Endothelial cell of umbilical vein (primary cell): Measurements from ENCODE around the gene KAT6B. TPM values are rescaled to one million over a fixed set of nuclear protein-coding genes. Genes with fewer than 3 reads are reported as not detected.

Source experiments
- BruUV-seq: library from RNA; stranded (reverse); fragments of 400-500 nt; replicated peaks from 2 replicates; lab custom pipeline; 2021; lab: Mats Ljungman, UMichigan
- CTCF ChIA-PET: fragments of 300-600, 350-600 bp; sonication (Branson Sonifier 250); formaldehyde crosslinking; loops from one replicate; lab custom pipeline; 2021; ENCODE audit warnings: antibody characterized with exemption, inconsistent platforms; lab: Charles Lee
- POLR2A ChIA-PET: fragments of 300-600, 350-600 bp; sonication (Branson Sonifier 250); formaldehyde crosslinking; loops from one replicate; lab custom pipeline; 2021; ENCODE audit warnings: antibody characterized with exemption, inconsistent platforms; lab: Charles Lee
- DNase-seq: peaks from one replicate; pipeline ENCODE4 v3.0.0-alpha.2; 2011; ENCODE audit warnings: low read depth, low spot score
- FAIRE-seq: peaks from 2 replicates; lab custom pipeline; 2011; peaks lifted over from hg19 to GRCh38; lab: Jason Lieb, UNC
- H2AFZ ChIP-seq: 2 replicates; pipeline ENCODE4 v1.6.0; 2012; ENCODE audit warnings: low read depth, low read length, control low read depth, inconsistent platforms
- H3K27ac ChIP-seq: 2 replicates; pipeline ENCODE4 v1.5.1; 2011; ENCODE audit warnings: low read depth, mild to moderate bottlenecking, control low read depth, low read length, moderate library complexity; ENCODE audit not compliant: insufficient read depth
- H3K27me3 ChIP-seq, 2 experiments: 2 replicates each; pipeline versions ENCODE4 v1.6.0 to v1.6.1; 2011; ENCODE audit warnings: low read length in 2 of 2, mixed read lengths in 1 of 2; ENCODE audit not compliant: control insufficient read depth in 2 of 2, insufficient read depth in 2 of 2
- H3K36me3 ChIP-seq, 2 experiments: 2 replicates in 1 of 2; 3 replicates in 1 of 2; pipeline ENCODE4 v1.5.1; 2011; ENCODE audit warnings: low read length in 2 of 2, mild to moderate bottlenecking in 1 of 2, moderate library complexity in 1 of 2; ENCODE audit not compliant: control insufficient read depth in 2 of 2, insufficient read depth in 2 of 2; ENCODE audit errors: extremely low read depth in 1 of 2
- H3K4me1 ChIP-seq: 3 replicates; pipeline ENCODE4 v1.5.1; 2011; ENCODE audit warnings: mild to moderate bottlenecking, low read length; ENCODE audit not compliant: control insufficient read depth, insufficient read depth; ENCODE audit errors: extremely low read depth
- H3K4me2 ChIP-seq: 2 replicates; pipeline ENCODE4 v1.6.1; 2011; ENCODE audit warnings: low read length, control low read depth, mixed read lengths; ENCODE audit not compliant: insufficient read depth
- H3K4me3 ChIP-seq, 3 experiments: fragments of 200-600 bp in 1 of 3; sonication (generic), shearing (Covaris generic) in 1 of 3; replicated peaks in 1 of 3; 2 replicates each; pipeline ENCODE4 v1.5.1; 2011 to 2016; ENCODE audit warnings: control low read depth in 3 of 3, low read length in 3 of 3, mild to moderate bottlenecking in 2 of 3, inconsistent platforms in 1 of 3, low read depth in 1 of 3, moderate library complexity in 1 of 3; ENCODE audit not compliant: insufficient read depth in 1 of 3
- H3K79me2 ChIP-seq: 2 replicates; pipeline ENCODE4 v1.6.0; 2012; ENCODE audit warnings: low read length, inconsistent platforms; ENCODE audit not compliant: control insufficient read depth, insufficient read depth
- H3K9ac ChIP-seq: replicated peaks from 2 replicates; pipeline ENCODE3; 2011; ENCODE audit warnings: low read length, control low read depth; ENCODE audit not compliant: insufficient read depth; ENCODE audit errors: extremely low read depth
- H3K9me1 ChIP-seq: replicated peaks from 3 replicates; pipeline ENCODE4 v1.6.0; 2011; ENCODE audit warnings: mild to moderate bottlenecking, low read length; ENCODE audit not compliant: control insufficient read depth, insufficient read depth; ENCODE audit errors: extremely low read depth
- H3K9me3 ChIP-seq: replicated peaks from 2 replicates; pipeline ENCODE4 v1.5.1; 2012; ENCODE audit warnings: low read length, inconsistent platforms; ENCODE audit not compliant: control insufficient read depth, insufficient read depth
- H4K20me1 ChIP-seq: replicated peaks from 2 replicates; pipeline ENCODE3; 2011; ENCODE audit warnings: mild to moderate bottlenecking, low read length; ENCODE audit not compliant: control insufficient read depth, insufficient read depth; ENCODE audit errors: extremely low read depth
- CTCF ChIP-seq, 2 donors: IDR thresholded peaks; 1 replicate in 1 of 2; 2 replicates in 1 of 2; pipeline ENCODE4 v1.5.1; 2011; ENCODE audit warnings: low read length in 2 of 2, mild to moderate bottlenecking in 2 of 2, moderate library complexity in 2 of 2, control low read depth in 1 of 2, inconsistent platforms in 1 of 2, low read depth in 1 of 2; ENCODE audit not compliant: insufficient read depth in 1 of 2; ENCODE audit errors: extremely low read depth in 1 of 2
- EZH2 ChIP-seq: IDR thresholded peaks from 2 replicates; pipeline ENCODE4 v1.6.1; 2012; ENCODE audit warnings: borderline replicate concordance, low read depth, mild to moderate bottlenecking, moderate library complexity, low read length, inconsistent platforms; ENCODE audit not compliant: severe bottlenecking
- FOS ChIP-seq: IDR thresholded peaks from 2 replicates; pipeline ENCODE4 v1.6.1; 2011; ENCODE audit warnings: mild to moderate bottlenecking, low read length, moderate library complexity, borderline replicate concordance; ENCODE audit not compliant: insufficient read depth
- GATA2 ChIP-seq: IDR thresholded peaks from 2 replicates; pipeline ENCODE4 v1.7.0; 2011; ENCODE audit warnings: low read depth, mild to moderate bottlenecking, moderate library complexity, mixed read lengths, low read length; ENCODE audit not compliant: insufficient read length, insufficient read depth
- JUN ChIP-seq: IDR thresholded peaks from 2 replicates; pipeline ENCODE4 v1.6.1; 2011; ENCODE audit warnings: borderline replicate concordance, low read depth; ENCODE audit not compliant: insufficient read length, insufficient read depth
- MYC ChIP-seq: IDR thresholded peaks from one replicate; pipeline ENCODE4 v1.6.1; 2011; ENCODE audit warnings: mild to moderate bottlenecking, low read depth, low read length
- POLR2A ChIP-seq: IDR thresholded peaks from 2 replicates; pipeline ENCODE4 v1.6.1; 2012; ENCODE audit warnings: low read depth, mild to moderate bottlenecking, control low read depth, low read length
- POLR2AphosphoS5 ChIP-seq: IDR thresholded peaks from 2 replicates; pipeline ENCODE4 v1.6.1; 2012; ENCODE audit warnings: low read depth, mild to moderate bottlenecking, control low read depth, low read length, moderate library complexity; ENCODE audit not compliant: insufficient read depth
- dilution Hi-C: fragments of 300-500 bp; cut with MboI; formaldehyde crosslinking; loops from one replicate; pipeline ENCODE4 v1.15.0; 2019; ENCODE audit warnings: low sequenced_read_pairs; ENCODE audit not compliant: extremely low pct_ligation_motif_present
- intact Hi-C: fragments of 100-400 bp; cut with micrococcal nuclease; formaldehyde crosslinking; loops from one replicate; pipeline ENCODE4 v1.10.0; 2022
- polyA plus RNA-seq, 4 experiments: library from polyadenylated mRNA; depleted of rRNA in 3 of 4; stranded (reverse) in 3 of 4; unstranded in 1 of 4; fragments of >200 nt; gene quantifications; 2 replicates each; pipeline versions ENCODE4 v1.2.1 to v1.2.3, GENCODE V29; 2011 to 2012; ENCODE audit warnings: missing spikeins in 1 of 4
- total RNA-seq: library from RNA; stranded (reverse); gene quantifications from 2 replicates; pipeline ENCODE4 v1.2.3, GENCODE V29; 2021
- TF ChIP-seq, protein P1 (sequence below): IDR thresholded peaks from 2 replicates; pipeline ENCODE4 v1.6.1; 2011; ENCODE audit not compliant: insufficient read depth, insufficient read length

Gene KAT6B
- total and polyA plus RNA-seq, 2 donors (not counting 3 experiments of a cell fraction or from before 2014, with no cell fraction given), result 4.5 to 17.0 TPM

- peaks cover 3% of the 10 kb centered on the region for H4K20me1 ChIP-seq
- H3K9ac ChIP-seq, result no peak overlapping the region
- H3K4me2 ChIP-seq, result no peak overlapping the region
- ChIA-PET CTCF (interaction anchor here (1.3 kb wide), 1 partner anchor 31 kb away, joined by 4 read pairs; no protein-coding TSS in a partner anchor), POLR2A (no interaction called here)
- FAIRE-seq (no peak), DNase-seq (no peak)
- H3K9me3 ChIP-seq, result no peaks in the 10 kb centered on the region
- BruUV-seq, result no TSS peak
- H3K27ac ChIP-seq, result no peak overlapping the region
- dilution Hi-C loops (no loop called here), intact Hi-C loops (no loop called here)
- H3K9me1 ChIP-seq, result no peaks in the 10 kb centered on the region
- no peaks in the 10 kb centered on the region for H3K79me2 ChIP-seq
- H3K27me3 ChIP-seq, result no peaks in the 10 kb centered on the region
- H2AFZ ChIP-seq, result no peak overlapping the region
- TF ChIP-seq CTCF (IDR thresholded peaks at IDR 0.05; ENCODE audit: extremely low read depth in 1 of 2, insufficient read depth in 1 of 2, low read depth in 1 of 2, low read length in 2 of 2) (no peak), MYC (no peak), POLR2A (no peak), EZH2 (no peak)
- no peak overlapping the region for H3K4me3 ChIP-seq
- H3K36me3 ChIP-seq, result no peaks in the 10 kb centered on the region
- H3K4me1 ChIP-seq, result no peaks in the 10 kb centered on the region
Observed at GRCh38 chr10:74958316-74958715, 131.9 kb downstream of the KAT6B start.

DNA sequence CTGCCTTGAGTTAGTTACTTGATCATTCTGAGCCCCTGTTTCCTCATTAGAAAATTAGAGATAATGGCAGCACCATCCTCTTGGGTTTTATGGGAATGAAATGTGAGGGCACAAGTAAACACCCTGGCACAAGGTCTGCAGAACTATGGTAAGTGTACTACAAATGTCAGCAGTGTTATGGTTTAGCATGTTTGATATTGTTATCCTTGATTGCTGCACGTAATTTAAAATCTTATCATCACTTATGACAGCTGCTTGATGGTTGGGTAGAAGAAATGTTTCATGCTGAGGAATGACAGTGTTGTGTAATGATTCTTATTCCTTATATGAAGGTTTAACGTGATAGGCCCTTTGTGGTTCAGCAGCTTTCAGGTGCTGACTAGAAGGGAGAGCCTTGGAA, 134.3 kb downstream of the KAT6B start:
- DNase-seq (no peak), FAIRE-seq (no peak)
- H3K9me3 ChIP-seq, result no peaks in the 10 kb centered on the region
- POLR2A ChIA-PET, result no interaction called here
- dilution Hi-C loops (no loop called here), intact Hi-C loops (no loop called here)
- BruUV-seq, result no TSS peak
- no peak overlapping the region for H3K4me3 ChIP-seq
- H3K79me2 ChIP-seq, result no peaks in the 10 kb centered on the region
- CTCF ChIA-PET, result interaction anchor here (1.3 to 1.5 kb wide), 2 partner anchors 8 to 18 kb away, joined by 3 to 4 read pairs; no protein-coding TSS in a partner anchor
- no peak overlapping the region for H3K4me2 ChIP-seq
- peaks cover 4% of the 10 kb centered on the region for H4K20me1 ChIP-seq
- no peaks in the 10 kb centered on the region for H3K36me3 ChIP-seq
- no peak overlapping the region for H2AFZ ChIP-seq
- no peaks in the 10 kb centered on the region for H3K4me1 ChIP-seq
- TF ChIP-seq CTCF (IDR thresholded peaks at IDR 0.05; ENCODE audit: extremely low read depth in 1 of 2, insufficient read depth in 1 of 2, low read depth in 1 of 2, low read length in 2 of 2) (no peak), POLR2AphosphoS5 (no peak), FOS (no peak), JUN (no peak), EZH2 (no peak), POLR2A (no peak), GATA2 (no peak), MYC (no peak)
- TF ChIP-seq, protein P1, sequence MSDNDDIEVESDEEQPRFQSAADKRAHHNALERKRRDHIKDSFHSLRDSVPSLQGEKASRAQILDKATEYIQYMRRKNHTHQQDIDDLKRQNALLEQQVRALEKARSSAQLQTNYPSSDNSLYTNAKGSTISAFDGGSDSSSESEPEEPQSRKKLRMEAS, result no peak
- no peaks in the 10 kb centered on the region for H3K9me1 ChIP-seq
- no peaks in the 10 kb centered on the region for H3K27me3 ChIP-seq
- H3K9ac ChIP-seq, result no peak overlapping the region
- no peak overlapping the region for H3K27ac ChIP-seq
